GM18909 (cell line): Measurements from ENCODE around the gene MAST2.

Source experiments
- ATAC-seq: cut with Tn5 transposase; IDR thresholded peaks from one replicate; pipeline ENCODE4 v1.9.1; 2021; ENCODE audit warnings: mild to moderate bottlenecking; ENCODE audit not compliant: unreplicated experiment, poor library complexity

MAST2 gene

GRCh38 chr1:45803299-45803780 is at the start of gene MAST2:
TSS of gene MAST2 (plus strand) at chr1:45803612. CDS start at chr1:45803896, 284 bp downstream.
- ATAC-seq: peak; percentile 88

- ATAC-seq: no peak
These were observed 47.7 kb upstream of the MAST2 start for GRCh38 chr1:45755697-45756096.

GRCh38 chr1:45762291-45762690 is 41.1 kb upstream of the MAST2 start:
- no peak for ATAC-seq

- no peak for ATAC-seq
These were observed 37.2 kb upstream of the MAST2 start for GRCh38 chr1:45765999-45766792.

GRCh38 chr1:45767035-45767434 is 36.4 kb upstream of the MAST2 start:
- ATAC-seq: no peak

- ATAC-seq: no peak
These were observed 34.0 kb upstream of the MAST2 start for GRCh38 chr1:45769261-45769932.

- no peak for ATAC-seq
These were observed 30.4 kb upstream of the MAST2 start for GRCh38 chr1:45772971-45773370.

GRCh38 chr1:45775794-45776193 is 27.6 kb upstream of the MAST2 start:
- no peak for ATAC-seq

- peak; percentile 63 for ATAC-seq
These were observed 17.8 kb upstream of the MAST2 start for GRCh38 chr1:45785583-45785982.

GRCh38 chr1:45787905-45788304 is 15.5 kb upstream of the MAST2 start:
- no peak for ATAC-seq

- no peak for ATAC-seq
These were observed 13.8 kb upstream of the MAST2 start for GRCh38 chr1:45789601-45790000.

GRCh38 chr1:45792744-45793143 is 10.7 kb upstream of the MAST2 start:
- ATAC-seq: no peak

GRCh38 chr1:45793942-45794604 is 9.3 kb upstream of the MAST2 start:
- no peak for ATAC-seq

- no peak for ATAC-seq
These were observed 7.0 kb upstream of the MAST2 start for GRCh38 chr1:45796381-45796780.

GRCh38 chr1:45796946-45797345 is 6.5 kb upstream of the MAST2 start:
- ATAC-seq: no peak

- ATAC-seq: no peak
These were observed 2.5 kb upstream of the MAST2 start for GRCh38 chr1:45800899-45801298.

- ATAC-seq: no peak
These were observed 791 bp upstream of the MAST2 start for GRCh38 chr1:45802343-45803298.

- ATAC-seq: peak; percentile 29
These were observed 613 bp downstream of the MAST2 start for GRCh38 chr1:45803781-45804668.

- no peak for ATAC-seq
These were observed 1.2 kb downstream of the MAST2 start for GRCh38 chr1:45804669-45804969.
